Mammary epithelial cell (primary cell): ENCODE measurements around the gene GRM5.
"Not testable (repeated sequence)": the region's sequence is repeated elsewhere in the genome, so short reads cannot be mapped to it uniquely, and the experiment has no call there.

Experiments used
- EZH2 ChIP-seq: IDR thresholded peaks from 2 replicates; pipeline ENCODE4 v1.6.1; 2012; ENCODE audit warnings: low read length, inconsistent platforms, borderline replicate concordance
- TF ChIP-seq, protein P1 (sequence below), 2 donors: IDR thresholded peaks in 1 of 2; conservative IDR thresholded peaks in 1 of 2; 2 replicates each; pipeline ENCODE4 v1.5.1; 2011 to 2012; ENCODE audit warnings: inconsistent platforms in 2 of 2, low read length in 2 of 2, mild to moderate bottlenecking in 2 of 2, control low read depth in 1 of 2, low read depth in 1 of 2; ENCODE audit not compliant: insufficient read depth in 1 of 2; ENCODE audit errors: extremely low read depth in 1 of 2

DNA sequence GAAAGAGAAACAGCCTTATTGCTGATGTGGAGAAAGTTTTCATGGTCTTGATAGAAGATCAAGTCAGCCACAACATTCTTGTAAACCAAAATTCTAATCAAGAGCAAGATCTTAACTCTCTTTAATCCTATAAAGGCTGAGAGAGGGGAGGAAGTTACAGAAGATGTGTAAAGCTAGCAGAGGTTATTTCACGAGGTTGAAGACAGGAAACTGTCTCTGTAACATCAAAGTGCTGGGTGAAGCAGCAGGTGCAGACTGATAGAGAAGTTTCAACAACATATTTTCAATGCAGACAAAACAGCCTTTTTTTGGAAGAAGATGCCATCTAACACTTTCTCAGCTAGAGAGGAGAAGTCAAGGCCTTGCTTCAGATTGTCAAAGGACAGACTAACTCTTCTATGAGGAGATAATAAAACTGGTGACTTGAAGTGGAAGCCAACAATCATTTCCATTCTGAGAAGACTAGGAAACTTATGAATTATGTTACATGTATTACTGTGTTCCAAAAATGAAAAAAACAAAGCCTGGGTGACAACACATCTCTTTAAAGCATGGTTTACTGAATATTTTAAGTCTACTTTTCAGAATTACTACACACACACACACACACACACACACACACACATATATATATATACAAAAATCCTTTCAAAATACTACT, 221.9 kb downstream of the GRM5 start:
- TF ChIP-seq, protein P1, sequence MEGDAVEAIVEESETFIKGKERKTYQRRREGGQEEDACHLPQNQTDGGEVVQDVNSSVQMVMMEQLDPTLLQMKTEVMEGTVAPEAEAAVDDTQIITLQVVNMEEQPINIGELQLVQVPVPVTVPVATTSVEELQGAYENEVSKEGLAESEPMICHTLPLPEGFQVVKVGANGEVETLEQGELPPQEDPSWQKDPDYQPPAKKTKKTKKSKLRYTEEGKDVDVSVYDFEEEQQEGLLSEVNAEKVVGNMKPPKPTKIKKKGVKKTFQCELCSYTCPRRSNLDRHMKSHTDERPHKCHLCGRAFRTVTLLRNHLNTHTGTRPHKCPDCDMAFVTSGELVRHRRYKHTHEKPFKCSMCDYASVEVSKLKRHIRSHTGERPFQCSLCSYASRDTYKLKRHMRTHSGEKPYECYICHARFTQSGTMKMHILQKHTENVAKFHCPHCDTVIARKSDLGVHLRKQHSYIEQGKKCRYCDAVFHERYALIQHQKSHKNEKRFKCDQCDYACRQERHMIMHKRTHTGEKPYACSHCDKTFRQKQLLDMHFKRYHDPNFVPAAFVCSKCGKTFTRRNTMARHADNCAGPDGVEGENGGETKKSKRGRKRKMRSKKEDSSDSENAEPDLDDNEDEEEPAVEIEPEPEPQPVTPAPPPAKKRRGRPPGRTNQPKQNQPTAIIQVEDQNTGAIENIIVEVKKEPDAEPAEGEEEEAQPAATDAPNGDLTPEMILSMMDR (conservative IDR thresholded peaks at IDR 0.05 in 1 of 2, IDR thresholded peaks at IDR 0.05 in 1 of 2; ENCODE audit: extremely low read depth in 1 of 2, insufficient read depth in 1 of 2, low read depth in 1 of 2, low read length in 2 of 2): not testable (repeated sequence)
- TF ChIP-seq EZH2: not testable (repeated sequence)
